K562 (cell line): ENCODE results near the gene BLOC1S4. TPM values are rescaled to one million over a fixed set of nuclear protein-coding genes. Genes with fewer than 3 reads are reported as not detected.

ENCODE experiments used
- ATAC-seq: fragments of 200-7000 bp; cut with Tn5 transposase; 3 replicates; pipeline ENCODE4 v1.9.1; 2020; ENCODE audit warnings: moderate library complexity
- BruUV-seq: library from RNA; stranded (reverse); fragments of 400-500 nt; replicated peaks from 2 replicates; lab custom pipeline; 2021; lab: Mats Ljungman, UMichigan
- CTCF ChIA-PET: fragments of 300-600 bp; formaldehyde crosslinking; extraction: SDS; loops from one replicate; lab custom pipeline; 2021; ENCODE audit warnings: low intra/inter-chr PET ratio; lab: Yijun Ruan, JAX
- POLR2A ChIA-PET: fragments of 300-600, 350-650 bp; sonication (Branson Sonifier 250); formaldehyde crosslinking; extraction: SDS; loops from one replicate; lab custom pipeline; 2021; ENCODE audit warnings: antibody characterized with exemption, inconsistent platforms; lab: Yijun Ruan, JAX
- DNase-seq, 4 experiments: peaks; one replicate each; pipeline versions ENCODE4 v3.0.0 to v3.0.0-alpha.2; 2011 to 2018; ENCODE audit warnings: low spot score in 3 of 4, mixed read lengths in 3 of 4; ENCODE audit errors: extremely low read depth in 1 of 4
- FAIRE-seq: peaks from 2 replicates; lab custom pipeline; 2011; peaks lifted over from hg19 to GRCh38; lab: Jason Lieb, UNC
- H2AFZ ChIP-seq: 2 replicates; pipeline ENCODE4 v1.6.0; 2011; ENCODE audit warnings: low read depth, low read length, control low read depth, inconsistent platforms
- H3K27ac ChIP-seq: fragments of 200-600 bp; 3 replicates; pipeline ENCODE4 v1.8.0; 2011; ENCODE audit warnings: low read depth, mild to moderate bottlenecking, control low read depth, inconsistent platforms, low read length, moderate library complexity, mixed read lengths; ENCODE audit errors: extremely low read depth
- H3K27me3 ChIP-seq, 2 experiments: fragments of 300-600 bp in 1 of 2; 2 replicates in 1 of 2; 3 replicates in 1 of 2; pipeline versions ENCODE4 v1.6.0 to v1.8.0; 2011; ENCODE audit warnings: inconsistent platforms in 2 of 2, low read length in 2 of 2, mild to moderate bottlenecking in 1 of 2, mixed read lengths in 1 of 2, moderate library complexity in 1 of 2; ENCODE audit not compliant: control insufficient read depth in 2 of 2, insufficient read depth in 2 of 2
- H3K36me3 ChIP-seq: fragments of 300-600 bp; 3 replicates; pipeline ENCODE4 v1.8.0; 2011; ENCODE audit warnings: mild to moderate bottlenecking, low read length, inconsistent platforms; ENCODE audit not compliant: control insufficient read depth, insufficient read depth
- H3K4me1 ChIP-seq, 2 experiments: fragments of 200-600 bp in 1 of 2; replicated peaks in 1 of 2; 2 replicates in 1 of 2; 3 replicates in 1 of 2; pipeline versions ENCODE4 v1.5.1 to v1.8.0; 2011; ENCODE audit warnings: inconsistent platforms in 2 of 2, low read length in 2 of 2, mild to moderate bottlenecking in 1 of 2, mixed read lengths in 1 of 2, moderate library complexity in 1 of 2; ENCODE audit not compliant: control insufficient read depth in 2 of 2, insufficient read depth in 2 of 2
- H3K4me2 ChIP-seq: 2 replicates; pipeline ENCODE4 v1.6.1; 2011; ENCODE audit warnings: low read length, control low read depth, inconsistent platforms, mixed read lengths; ENCODE audit not compliant: insufficient read depth
- H3K4me3 ChIP-seq: fragments of 200-600 bp; sonication (generic), shearing (Covaris generic); 2 replicates; pipeline ENCODE4 v1.5.1; 2016; ENCODE audit warnings: control low read depth, inconsistent platforms
- H3K79me2 ChIP-seq: fragments of 200-600 bp; 3 replicates; pipeline ENCODE4 v1.8.0; 2011; ENCODE audit warnings: low read length, inconsistent platforms; ENCODE audit not compliant: control insufficient read depth, insufficient read depth
- H3K9ac ChIP-seq, 2 experiments: 2 replicates each; pipeline versions ENCODE4 v1.6.0 to v1.6.1; 2011; ENCODE audit warnings: low read depth in 2 of 2, low read length in 2 of 2, control low read depth in 1 of 2, inconsistent platforms in 1 of 2, mild to moderate bottlenecking in 1 of 2, mixed read lengths in 1 of 2; ENCODE audit not compliant: insufficient read depth in 1 of 2
- H3K9me1 ChIP-seq: one replicate; pipeline ENCODE4 v1.6.0; 2011; ENCODE audit warnings: inconsistent platforms, mild to moderate bottlenecking, low read length, moderate library complexity; ENCODE audit not compliant: control insufficient read depth, insufficient read depth
- H3K9me3 ChIP-seq: replicated peaks from 2 replicates; pipeline ENCODE4 v1.5.1; 2011; ENCODE audit warnings: low read depth, low read length, inconsistent platforms; ENCODE audit not compliant: control insufficient read depth, insufficient read depth
- H4K20me1 ChIP-seq: replicated peaks from 2 replicates; pipeline ENCODE4 v1.6.1; 2011; ENCODE audit warnings: low read length, inconsistent platforms, mixed read lengths; ENCODE audit not compliant: control insufficient read depth, insufficient read depth
- ARHGAP35 ChIP-seq: fragments of 450-650 bp; IDR thresholded peaks from 2 replicates; pipeline ENCODE4 v1.6.1; 2018; ENCODE audit not compliant: partially characterized antibody
- BACH1 ChIP-seq: fragments of 200-800 bp; sonication (Bioruptor generic); IDR thresholded peaks from 2 replicates; pipeline ENCODE4 v1.6.1; 2016; ENCODE audit warnings: missing genetic modification characterization, missing compliant biosample characterization
- BCLAF1 ChIP-seq, 2 experiments: fragments of 450-650 bp in 1 of 2; IDR thresholded peaks; 2 replicates each; pipeline ENCODE4 v1.6.1; 2011 to 2017; ENCODE audit warnings: low read depth in 2 of 2, antibody characterized with exemption in 1 of 2, borderline replicate concordance in 1 of 2, low read length in 1 of 2, mild to moderate bottlenecking in 1 of 2, mixed read lengths in 1 of 2; ENCODE audit not compliant: control insufficient read depth in 1 of 2
- ID3 ChIP-seq, 2 experiments: fragments of 250-450 bp in 1 of 2; fragments of 450-650 bp in 1 of 2; sonication (Bioruptor Pico) in 1 of 2; IDR thresholded peaks; 2 replicates each; pipeline versions ENCODE4 v1.6.1 to v1.8.0; 2016 to 2021; ENCODE audit warnings: mild to moderate bottlenecking in 2 of 2, moderate library complexity in 2 of 2, missing compliant biosample characterization in 1 of 2, missing genetic modification characterization in 1 of 2
- NR2C2 ChIP-seq, 2 experiments: fragments of 200-800 bp in 1 of 2; sonication (Bioruptor generic) in 1 of 2; sonication (generic) in 1 of 2; formaldehyde crosslinking in 1 of 2; IDR thresholded peaks; 2 replicates each; pipeline versions ENCODE4 v1.6.1 to v1.8.0; 2016 to 2022; ENCODE audit warnings: mild to moderate bottlenecking in 1 of 2, missing compliant biosample characterization in 1 of 2, missing genetic modification characterization in 1 of 2, missing genetic modification reagents in 1 of 2
- PHB2 ChIP-seq: fragments of 450-650 bp; IDR thresholded peaks from 2 replicates; pipeline ENCODE4 v1.6.1; 2017; ENCODE audit warnings: low read depth
- POLR2A ChIP-seq: fragments of 450-650 bp; conservative IDR thresholded peaks from 2 replicates; pipeline ENCODE4 v1.6.1; 2016
- TARDBP ChIP-seq: fragments of 450-650 bp; IDR thresholded peaks from 2 replicates; pipeline ENCODE4 v1.6.1; 2016
- TCFL5 ChIP-seq: fragments of 250-450 bp; sonication (Bioruptor Pico); conservative IDR thresholded peaks from 2 replicates; pipeline ENCODE4 v1.6.1; 2021; ENCODE audit warnings: mild to moderate bottlenecking, moderate library complexity, matching md5 sums
- TEAD2 ChIP-seq: fragments of 450-650 bp; IDR thresholded peaks from 2 replicates; pipeline ENCODE4 v1.6.1; 2016; ENCODE audit warnings: missing genetic modification characterization, control low read depth, missing compliant biosample characterization
- ZBED1 ChIP-seq: IDR thresholded peaks from 2 replicates; pipeline ENCODE4 v1.6.1; 2014
- ZNF253 ChIP-seq: fragments of 250-450 bp; sonication (Bioruptor Pico); conservative IDR thresholded peaks from 2 replicates; pipeline ENCODE4 v1.6.1; 2021; ENCODE audit warnings: mild to moderate bottlenecking
- WGBS: fragments of 100-300 bp; shearing (Covaris generic); methylation state at CpG from one replicate; pipeline ENCODE4 v1.1.6; 2016; ENCODE audit warnings: low coverage, mixed read lengths; ENCODE audit not compliant: insufficient coverage; ENCODE audit errors: missing lambda C conversion rate; 5-methylcytosine and 5-hydroxymethylcytosine counted together
- in situ Hi-C: fragments of 300-500 bp; cut with MboI; formaldehyde crosslinking; loops from 4 replicates; pipeline ENCODE4 v1.15.0; 2018; ENCODE audit warnings: inconsistent platforms, mixed read lengths
- intact Hi-C: fragments of 100-400 bp; cut with micrococcal nuclease; formaldehyde crosslinking; loops from 2 replicates; pipeline ENCODE4 v1.14.2; 2022
- polyA plus RNA-seq, 8 experiments: library from polyadenylated mRNA; depleted of rRNA in 4 of 8; stranded (reverse) in 5 of 8; unstranded in 3 of 8; fragments of >200 nt; fragmentation: Nextera tagmentation in 2 of 8; fragmentation: Illumina TruSeq in 1 of 8; extraction: Ambion mirVana in 2 of 8; extraction: Trizol in 1 of 8; gene quantifications; 2 replicates each; pipeline versions ENCODE4 v1.2.1 to v1.2.3, GENCODE V29; 2011 to 2014; ENCODE audit warnings: inconsistent platforms in 1 of 8, missing spikeins in 1 of 8
- total RNA-seq, 7 experiments: library from RNA; depleted of rRNA in 6 of 7; stranded (reverse); fragments of >200 nt in 6 of 7; fragmentation: Illumina TruSeq in 2 of 7; extraction: Trizol in 2 of 7; gene quantifications; 2 replicates each; pipeline versions ENCODE4 v1.2.1 to v1.2.3, GENCODE V29; 2011 to 2021; ENCODE audit warnings: low replicate concordance in 1 of 7

The BLOC1S4 gene
- total and polyA plus RNA-seq, 9 of the 15 experiments (the other 6 are each of a cell fraction or from before 2014, with no cell fraction given) = 3.1 to 31.6 (median 11.2) TPM

- H2AFZ ChIP-seq = no peak overlapping the region
- intact Hi-C loops = no loop called here
- no peaks in the 10 kb centered on the region for H3K9me1 ChIP-seq
- peaks cover 28% of the 10 kb centered on the region for H3K79me2 ChIP-seq
- no TSS peak for BruUV-seq
- in situ Hi-C loops = no loop called here
- ATAC-seq = no peak
- H3K36me3 ChIP-seq = peaks cover 19% of the 10 kb centered on the region
- peaks cover 16 to 26% of the 10 kb centered on the region in 2 experiments for H3K4me1 ChIP-seq
- H3K4me3 ChIP-seq = no peak overlapping the region
- no peaks in the 10 kb centered on the region for H3K27me3 ChIP-seq
- no peak for FAIRE-seq
- 92% methylated on average over 1 of the region's 1 CpG for WGBS
- no peak overlapping the region for H3K4me2 ChIP-seq
- DNase-seq = no peak
- no peak overlapping the region for H3K9ac ChIP-seq
- H3K9me3 ChIP-seq = no peaks in the 10 kb centered on the region; the same call in 1 of the 2 replicates
- ChIA-PET POLR2A (interaction anchor here (0.9 to 4.4 kb wide), 3 partner anchors 9 to 29 kb away, joined by 3 to 40 read pairs (median 40); partner anchors contain the start of gene MRFAP1), CTCF (no interaction called here)
- H3K27ac ChIP-seq = no peak overlapping the region
- no peak for TF ChIP-seq TCFL5
- TF ChIP-seq TEAD2 (tag) = no peak
- H4K20me1 ChIP-seq = peaks cover 19% of the 10 kb centered on the region; the same call in 1 of the 2 replicates
Observed at GRCh38 chr4:6671648-6672047, 44.3 kb upstream of the BLOC1S4 start.

- in situ Hi-C loops = no loop called here
- no peak overlapping the region for H3K4me2 ChIP-seq
- peaks cover 24% of the 10 kb centered on the region for H3K36me3 ChIP-seq
- H3K9me1 ChIP-seq = no peaks in the 10 kb centered on the region
- no peaks in the 10 kb centered on the region; the same call in 1 of the 2 replicates for H3K9me3 ChIP-seq
- no peak overlapping the region for H2AFZ ChIP-seq
- DNase-seq (no peak), FAIRE-seq (no peak), ATAC-seq (no peak)
- peaks cover 24% of the 10 kb centered on the region; the same call in 1 of the 2 replicates for H4K20me1 ChIP-seq
- H3K9ac ChIP-seq = no peak overlapping the region
- H3K4me3 ChIP-seq = no peak overlapping the region
- BruUV-seq = no TSS peak
- peaks cover 21 to 31% of the 10 kb centered on the region in 2 experiments for H3K4me1 ChIP-seq
- H3K27me3 ChIP-seq = no peaks in the 10 kb centered on the region
- H3K79me2 ChIP-seq = peaks cover 33% of the 10 kb centered on the region
- WGBS = 95% methylated on average over 18 of the region's 19 CpGs
- intact Hi-C loops = no loop called here
- H3K27ac ChIP-seq = no peak overlapping the region
- CTCF ChIA-PET = no interaction called here
- POLR2A ChIA-PET = interaction anchor here (0.9 to 4.7 kb wide), 4 partner anchors 9 to 30 kb away, joined by 3 to 40 read pairs (median 39); partner anchors contain the start of gene MRFAP1
- TF ChIP-seq POLR2A (no peak), PHB2 (no peak), ZNF253 (CRISPR knock-in tag) (no peak), ZBED1 (no peak), BACH1 (tag) (no peak), ARHGAP35 (no peak), ID3 (CRISPR knock-in tag; IDR thresholded peaks at IDR 0.05) (no peak), ID3 (tag; IDR thresholded peaks at IDR 0.05) (no peak), NR2C2 (CRISPR knock-in tag; IDR thresholded peaks at IDR 0.05) (no peak), NR2C2 (tag; IDR thresholded peaks at IDR 0.05) (no peak), TARDBP (no peak), BCLAF1 (IDR thresholded peaks at IDR 0.05; ENCODE audit: borderline replicate concordance in 1 of 2, control insufficient read depth in 1 of 2, low read depth in 2 of 2, low read length in 1 of 2) (no peak)
Observed at GRCh38 chr4:6672131-6672530, 43.8 kb upstream of the BLOC1S4 start.
